NOMO-1 treated with dmso at 0.1 percent for 144 hours (cell line): ENCODE measurements around the gene RAB38.
A peak's percentile ranks its signal among the peaks of the same experiment; 100 is the strongest.

Experiments used
- DNase-seq: peaks from one replicate; lab custom pipeline; 2025; ENCODE audit not compliant: unreplicated experiment; lab: John Stamatoyannopoulos, UW

Gene RAB38

GRCh38 chr11:88170673-88171072 lies 4.6 kb downstream of the RAB38 start:
- no peak for DNase-seq

GRCh38 chr11:88169881-88170280 lies 5.4 kb downstream of the RAB38 start:
- DNase-seq: no peak

GRCh38 chr11:88169471-88169870 lies 5.8 kb downstream of the RAB38 start:
- DNase-seq: no peak

GRCh38 chr11:88167853-88168252 lies 7.4 kb downstream of the RAB38 start:
- no peak for DNase-seq

GRCh38 chr11:88164806-88165585 lies 10.2 kb downstream of the RAB38 start:
- no peak for DNase-seq

GRCh38 chr11:88164320-88164719 lies 10.9 kb downstream of the RAB38 start:
- no peak for DNase-seq

- no peak for DNase-seq
These were observed 17.2 kb downstream of the RAB38 start for GRCh38 chr11:88158081-88158480.

- no peak for DNase-seq
These were observed 17.9 kb downstream of the RAB38 start for GRCh38 chr11:88157370-88157769.

GRCh38 chr11:88152381-88152780 lies 22.9 kb downstream of the RAB38 start:
- DNase-seq: no peak

- DNase-seq: no peak
These were observed 23.5 kb downstream of the RAB38 start for GRCh38 chr11:88151709-88152265.

GRCh38 chr11:88146106-88146505 lies 29.1 kb downstream of the RAB38 start:
- no peak for DNase-seq

GRCh38 chr11:88139865-88140264 lies 35.4 kb downstream of the RAB38 start:
- DNase-seq: no peak

- DNase-seq: no peak
These were observed 43.3 kb downstream of the RAB38 start for GRCh38 chr11:88131764-88132470.

- no peak for DNase-seq
These were observed 52.3 kb downstream of the RAB38 start for GRCh38 chr11:88122956-88123355.

GRCh38 chr11:88119561-88119960 lies 55.7 kb downstream of the RAB38 start:
- DNase-seq: no peak

- no peak for DNase-seq
These were observed 57.9 kb downstream of the RAB38 start for GRCh38 chr11:88117281-88117858.

- DNase-seq: peak; percentile 1
These were observed 59.2 kb downstream of the RAB38 start for GRCh38 chr11:88115828-88116755.

GRCh38 chr11:88114486-88115045 lies 60.7 kb downstream of the RAB38 start:
- DNase-seq: no peak

- DNase-seq: no peak
These were observed 68.6 kb downstream of the RAB38 start for GRCh38 chr11:88106666-88107065.

GRCh38 chr11:88105951-88106350 lies 69.3 kb downstream of the RAB38 start:
- no peak for DNase-seq
